Measurements from ENCODE around the gene ARF5.

The ARF5 gene

DNA sequence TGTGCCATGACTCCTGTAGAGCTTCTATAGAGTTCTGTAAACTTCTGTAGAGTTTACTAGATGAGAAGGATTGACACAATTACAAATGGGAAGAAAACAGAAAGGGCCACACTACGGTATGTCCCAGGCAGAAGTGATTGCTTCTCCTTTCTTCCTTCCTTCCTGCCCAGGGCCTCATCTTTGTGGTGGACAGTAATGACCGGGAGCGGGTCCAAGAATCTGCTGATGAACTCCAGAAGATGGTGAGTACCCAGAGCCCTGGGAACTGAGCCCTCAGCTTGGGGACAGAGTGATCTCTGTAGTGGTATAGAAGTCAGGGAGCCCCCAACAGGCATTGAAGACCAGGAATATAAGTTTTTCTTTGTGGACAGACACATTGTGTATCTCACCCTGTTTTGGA is 1.7 kb downstream of the ARF5 start:
- DNase-seq: no peak

GRCh38 chr7:127591189-127591588 is 3.0 kb downstream of the ARF5 start:
- no peak for DNase-seq

GRCh38 chr7:127591591-127591990 is 3.4 kb downstream of the ARF5 start:
- no peak for DNase-seq

DNA sequence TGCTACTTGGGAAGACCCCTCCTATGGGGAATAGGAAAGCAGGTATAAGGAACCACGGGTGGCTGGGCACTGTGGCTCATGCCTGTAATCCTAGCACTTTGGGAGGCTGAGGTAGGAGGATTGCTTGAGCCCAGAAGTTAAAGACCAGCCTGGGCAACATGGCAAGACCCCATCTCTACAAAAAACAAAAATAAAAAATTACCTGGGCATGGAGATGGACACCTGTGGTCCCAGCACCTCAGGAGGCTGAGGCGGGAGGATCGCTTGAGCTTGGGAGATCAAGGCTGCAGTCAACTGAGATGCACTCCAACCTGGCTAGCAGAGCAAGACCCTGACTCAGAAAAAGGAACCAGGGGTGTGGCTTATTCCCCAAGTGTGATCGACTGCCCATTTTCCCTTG is 4.3 kb downstream of the ARF5 start:
- no peak for DNase-seq

DNA sequence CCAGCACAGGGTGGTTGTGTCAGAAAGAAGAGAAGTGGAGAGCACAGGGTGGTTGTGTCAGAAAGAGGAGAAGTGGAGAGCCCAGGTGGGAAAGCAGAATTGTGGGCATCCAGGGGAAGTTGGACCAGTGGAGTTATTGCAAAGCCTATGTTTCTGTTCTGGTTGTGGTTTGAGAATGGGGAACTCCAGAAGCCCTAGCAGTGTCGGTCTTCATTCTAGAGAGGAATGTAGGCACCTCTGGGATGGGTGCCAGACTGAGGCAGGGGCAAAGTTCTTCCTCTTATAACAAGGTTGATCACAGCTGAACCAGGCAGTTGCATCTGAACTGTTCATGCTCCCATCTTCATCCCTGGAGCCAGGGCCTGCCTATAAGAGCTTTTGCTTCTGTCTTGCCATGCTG is 6.3 kb downstream of the ARF5 start:
- no peak for DNase-seq

DNA sequence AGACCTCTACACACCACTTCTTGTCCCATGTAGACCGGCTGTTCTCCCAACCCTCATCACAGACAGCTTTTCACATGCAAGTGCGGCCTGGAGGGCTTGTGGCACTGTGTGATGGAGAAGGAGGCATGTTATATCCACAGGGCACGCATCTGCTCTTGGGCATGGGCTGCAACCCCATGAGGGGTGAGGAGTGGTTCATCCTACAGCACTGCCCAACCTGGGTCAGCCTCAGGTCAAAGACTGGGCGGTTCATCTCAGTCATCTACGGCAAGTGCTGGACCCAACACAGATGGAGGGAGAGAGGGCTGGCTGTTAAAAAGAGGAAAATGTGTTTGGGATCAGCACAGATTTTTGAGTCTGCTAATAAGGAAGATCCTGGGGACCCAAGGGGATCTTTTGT is 7.5 kb downstream of the ARF5 start:
- no peak for DNase-seq

GRCh38 chr7:127598318-127598717 is 10.1 kb downstream of the ARF5 start:
- DNase-seq: no peak

DNA sequence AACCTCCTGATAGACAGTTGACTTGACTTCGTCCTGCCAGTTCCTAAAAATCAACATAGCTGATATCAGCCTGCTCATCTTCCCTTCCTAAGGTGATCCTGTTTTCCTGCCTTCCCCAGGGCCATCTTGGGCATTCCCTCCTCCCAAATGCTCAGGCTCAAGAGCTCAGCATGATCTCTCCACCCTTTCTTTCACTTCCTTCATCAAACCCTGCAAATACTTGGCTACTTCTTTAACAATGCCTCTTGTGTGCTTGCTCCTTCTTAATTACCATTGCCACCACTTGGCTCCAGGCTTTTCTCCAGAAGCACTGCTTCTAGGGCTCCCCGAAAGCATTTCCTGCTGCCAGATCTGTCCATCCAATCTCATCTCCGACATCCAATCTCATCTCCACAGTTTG is 12.7 kb downstream of the ARF5 start:
- no peak for DNase-seq

DNA sequence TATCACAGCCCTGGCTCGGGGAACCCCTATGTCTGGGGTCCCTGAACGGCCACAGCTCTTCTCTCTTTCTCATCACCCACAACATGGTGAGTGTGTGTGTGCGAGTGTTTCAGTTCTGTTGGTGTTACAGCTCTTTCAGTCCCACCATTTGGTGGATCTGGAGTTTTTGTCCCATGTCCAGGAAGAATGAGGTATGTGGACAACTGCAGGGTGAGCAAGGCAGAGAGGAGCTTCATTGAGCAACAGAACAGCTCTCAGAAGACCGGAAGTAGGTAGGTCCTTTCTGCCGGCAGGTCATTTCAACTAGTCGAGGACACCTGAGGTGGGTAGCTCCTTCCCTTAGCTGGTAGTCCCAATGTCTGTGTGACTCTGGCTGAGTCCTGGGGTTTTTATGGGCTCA is 20.2 kb downstream of the ARF5 start:
- no peak for DNase-seq

DNA sequence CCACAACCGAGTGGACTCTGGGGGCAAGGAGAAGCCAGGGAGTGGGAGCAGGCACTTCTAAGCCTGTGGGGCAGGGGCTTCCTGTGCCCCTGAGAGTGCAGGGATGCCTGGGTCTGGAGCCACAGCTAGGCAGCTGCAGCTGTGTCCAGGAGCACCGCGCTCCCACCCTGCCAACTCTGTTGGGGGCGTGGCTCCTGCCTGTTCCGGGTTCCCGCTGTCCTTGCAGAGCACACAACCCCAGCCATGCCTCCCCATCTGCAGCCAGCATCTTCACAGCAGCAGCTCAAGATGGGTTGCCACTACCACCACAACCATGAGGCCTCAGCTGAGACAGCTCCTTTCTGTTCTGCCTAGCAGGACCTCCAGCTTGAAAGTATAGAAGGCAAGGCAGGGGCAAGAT is 21.1 kb downstream of the ARF5 start:
- no peak for DNase-seq

GRCh38 chr7:127612263-127612662 is 24.1 kb downstream of the ARF5 start:
- no peak for DNase-seq

DNA sequence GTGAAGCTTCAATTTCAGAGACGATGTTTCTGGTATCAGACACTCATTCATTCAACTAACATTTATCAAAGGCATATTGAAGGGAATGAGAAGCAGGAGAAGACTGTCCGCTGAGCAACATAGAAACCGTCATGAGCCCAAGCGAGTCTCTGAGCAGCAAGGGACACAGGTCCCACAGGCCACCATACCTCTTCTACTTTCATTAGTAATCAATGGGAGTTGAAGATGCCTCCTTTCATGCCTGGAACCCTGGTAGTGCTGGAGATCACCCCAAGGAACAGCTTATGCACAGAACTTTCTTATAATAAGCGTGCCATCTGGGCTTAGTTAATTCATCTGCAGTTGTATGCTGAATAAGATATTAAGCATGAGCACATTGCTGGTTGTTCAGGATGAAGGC is 28.5 kb downstream of the ARF5 start:
- no peak for DNase-seq

DNA sequence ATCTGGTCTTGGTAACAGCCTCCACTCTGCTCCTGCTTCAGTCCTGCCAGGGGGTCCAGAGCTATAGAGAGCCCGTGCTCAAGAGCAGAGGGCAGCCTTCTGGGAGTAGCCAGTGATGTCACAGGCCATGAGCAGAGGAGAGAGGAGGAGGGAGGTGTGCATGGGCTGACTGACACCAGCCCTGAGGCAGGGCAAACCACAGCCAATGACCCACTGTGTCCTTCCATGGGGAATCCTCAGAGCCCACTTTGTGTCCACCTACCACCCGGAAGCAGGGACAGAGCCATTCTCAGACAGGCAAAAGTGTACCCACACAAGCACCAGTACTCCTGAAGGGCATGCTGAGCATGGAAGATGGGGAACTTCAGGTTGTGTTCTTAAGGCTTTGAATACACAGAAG is 29.8 kb downstream of the ARF5 start, which contains the start of gene PAX4:
PAX4 (minus strand) TSS at position 101 of the 400 bp plus-strand sequence. CDS start 2,214 bp downstream, outside the sequence.
- no peak for DNase-seq

- no peak for DNase-seq
Measured at GRCh38 chr7:127618775-127619174, 30.6 kb downstream of the ARF5 start.

DNA sequence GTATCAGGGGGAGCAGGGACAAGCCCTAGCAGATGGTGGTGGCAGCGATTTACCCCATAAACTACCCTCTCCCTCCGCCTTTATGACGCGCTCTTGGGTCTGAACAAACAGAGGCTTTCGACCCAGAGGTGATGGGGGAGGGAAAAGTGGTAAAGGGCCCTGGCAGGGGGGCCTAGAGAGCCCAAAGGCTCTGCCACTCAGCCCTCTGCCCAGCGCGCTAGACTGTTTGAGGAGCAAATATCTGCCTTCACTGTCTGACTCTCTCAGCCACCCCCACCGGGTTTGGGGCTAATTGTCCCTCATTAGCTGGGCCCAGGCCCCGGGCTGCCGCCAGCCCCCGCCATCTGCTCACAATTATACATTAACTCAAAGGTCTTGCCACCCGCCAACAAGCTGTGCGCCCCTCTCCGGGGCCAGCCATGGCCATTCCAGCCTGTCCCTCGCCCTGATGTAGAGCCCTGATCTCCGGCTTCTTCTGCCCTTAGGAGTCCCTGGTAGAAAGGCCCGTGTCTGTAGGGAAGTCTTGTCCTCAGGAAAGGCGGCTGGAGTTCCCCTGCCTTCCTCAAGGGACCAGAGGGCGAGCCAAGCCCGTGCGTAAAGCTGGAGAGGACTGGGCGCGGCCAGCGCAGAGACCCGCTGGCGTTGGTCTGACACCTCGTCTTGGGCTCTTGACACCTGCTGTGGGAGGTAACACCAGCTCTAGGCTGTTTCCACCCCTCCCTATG is 31.6 kb downstream of the ARF5 start:
- no peak for DNase-seq

- no peak for DNase-seq
Measured at GRCh38 chr7:127620406-127621233, 32.4 kb downstream of the ARF5 start.

GRCh38 chr7:127625331-127625730 is 37.1 kb downstream of the ARF5 start:
- no peak for DNase-seq

- no peak for DNase-seq
Measured at GRCh38 chr7:127628445-127628844, 40.2 kb downstream of the ARF5 start.

DNA sequence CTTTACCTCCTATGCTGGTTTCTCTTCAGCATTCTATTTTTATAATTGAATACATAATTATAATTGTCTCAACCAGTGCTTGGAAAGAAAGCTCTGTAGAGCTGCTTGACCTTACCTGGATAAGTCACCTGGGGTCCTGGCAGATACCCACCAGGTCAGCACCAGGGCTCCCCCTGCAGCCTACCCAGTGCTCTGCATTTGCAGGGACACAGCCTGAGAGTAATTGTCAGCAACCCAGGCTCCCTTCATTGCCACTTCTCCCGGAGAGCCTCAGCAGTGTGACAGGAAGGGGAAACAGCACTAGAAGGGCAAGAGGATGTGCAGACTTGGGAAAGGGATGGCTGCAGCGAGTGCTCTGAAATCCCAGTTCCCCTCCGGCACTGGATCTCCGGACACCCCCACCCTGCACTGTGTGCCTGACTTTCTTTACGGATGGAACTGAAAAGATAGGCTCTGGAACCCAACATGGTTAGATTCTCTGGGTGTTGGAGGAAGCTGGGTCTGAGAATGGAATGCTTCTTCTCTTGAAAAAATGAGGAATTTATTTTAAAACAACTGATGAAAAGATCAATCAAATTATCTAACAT is 41.1 kb downstream of the ARF5 start:
- no peak for DNase-seq

DNA sequence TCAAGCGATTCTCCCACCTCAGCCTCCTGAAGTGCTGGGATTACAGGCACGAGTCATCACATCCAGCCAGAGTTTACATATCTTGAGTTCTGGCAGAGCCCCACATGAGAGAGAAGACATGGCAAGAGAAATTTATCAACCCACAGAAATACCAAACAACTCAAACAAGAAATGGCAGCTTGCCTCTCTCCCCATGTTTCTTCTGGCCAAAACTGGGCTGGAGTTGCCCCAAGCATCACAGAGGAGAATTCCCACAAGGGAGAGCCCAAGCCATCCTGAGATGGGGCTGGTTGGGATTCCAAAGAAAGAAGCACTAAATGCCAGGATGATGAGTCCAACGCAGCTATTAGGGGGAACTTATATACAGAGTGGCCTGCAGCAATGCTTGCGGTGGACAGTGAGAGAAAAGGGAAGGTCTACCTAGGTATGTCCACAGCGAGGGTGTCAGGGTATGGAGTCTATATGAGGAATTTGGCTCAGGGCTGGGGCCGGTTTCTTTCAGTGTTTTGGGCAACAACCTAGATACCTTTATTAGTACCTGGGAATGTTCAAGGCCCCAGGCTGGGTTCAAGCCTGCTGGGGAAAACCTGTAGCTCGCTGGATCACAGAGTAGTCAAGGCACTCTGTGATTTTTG is 44.2 kb downstream of the ARF5 start:
- DNase-seq: no peak

- DNase-seq: no peak
Measured at GRCh38 chr7:127635659-127636285, 47.6 kb downstream of the ARF5 start.

- DNase-seq: no peak
Measured at GRCh38 chr7:127638197-127638596, 50.0 kb downstream of the ARF5 start.
